ENCODE results near the gene MICOS13. TPM values are rescaled to one million over a fixed set of nuclear protein-coding genes. Genes with fewer than 3 reads are reported as not detected.

MICOS13 gene
- total RNA-seq, 1 donor from 2014 or later = 64.9 TPM

- DNase-seq (ENCODE audit: extremely low read depth, low read depth, low spot score) = no peak
Measured at GRCh38 chr19:5632241-5632612, 48.1 kb downstream of the MICOS13 start.

- DNase-seq (ENCODE audit: extremely low read depth, low read depth, low spot score) = no peak
Measured at GRCh38 chr19:5631567-5632240, 48.6 kb downstream of the MICOS13 start.

GRCh38 chr19:5628919-5629481 is 51.3 kb downstream of the MICOS13 start:
- DNase-seq (ENCODE audit: extremely low read depth, low read depth, low spot score) = no peak

- DNase-seq (ENCODE audit: extremely low read depth, low read depth, low spot score) = no peak
Measured at GRCh38 chr19:5628461-5628860, 51.9 kb downstream of the MICOS13 start.

Other genes starting within 250 kb of the MICOS13 start
- not detected in 2 replicates for gene ZNRF4, start 225.1 kb downstream of the MICOS13 start, total RNA-seq
- not detected in 2 replicates for gene TINCR, start 112.6 kb downstream of the MICOS13 start, total RNA-seq
- gene SAFB2, start 57.7 kb downstream of the MICOS13 start, total RNA-seq = 25.7 and 30.9 TPM in 2 replicates
- gene SAFB, start 57.4 kb downstream of the MICOS13 start, total RNA-seq = 33.4 and 77.9 TPM in 2 replicates
- 20.2 and 28.2 TPM in 2 replicates for gene HSD11B1L, start 511 bp upstream of the MICOS13 start, total RNA-seq
- gene RPL36, start 9.8 kb upstream of the MICOS13 start, total RNA-seq = 869 and 1,268 TPM in 2 replicates
- gene LONP1, start 39.6 kb upstream of the MICOS13 start, total RNA-seq = 75.9 and 123 TPM in 2 replicates
- gene CATSPERD, start 40.1 kb upstream of the MICOS13 start, total RNA-seq = not detected in 2 replicates
- gene PRR22, start 104.2 kb upstream of the MICOS13 start, total RNA-seq = 0.29 and 0.76 TPM in 2 replicates
- gene DUS3L, start 110.6 kb upstream of the MICOS13 start, total RNA-seq = 15.2 and 32.7 TPM in 2 replicates
- not detected in 2 replicates for gene NRTN, start 124.6 kb upstream of the MICOS13 start, total RNA-seq
- not detected in 2 replicates for gene FUT6, start 159.2 kb upstream of the MICOS13 start, total RNA-seq
- gene FUT3, start 170.9 kb upstream of the MICOS13 start, total RNA-seq = not detected in 2 replicates
- not detected in 2 replicates for gene FUT5, start 190.0 kb upstream of the MICOS13 start, total RNA-seq
- 251 and 297 TPM in 2 replicates for gene NDUFA11, start 223.3 kb upstream of the MICOS13 start, total RNA-seq
- gene VMAC, start 224.4 kb upstream of the MICOS13 start, total RNA-seq = 3.2 and 6.1 TPM in 2 replicates
- 3.7 and 8.4 TPM in 2 replicates for gene CAPS, start 233.7 kb upstream of the MICOS13 start, total RNA-seq